ENCODE measurements around the gene TMEM234. TPM values are rescaled to one million over a fixed set of nuclear protein-coding genes. Genes with fewer than 3 reads are reported as not detected.
"Not testable (repeated sequence)": the region's sequence is repeated elsewhere in the genome, so short reads cannot be mapped to it uniquely, and the experiment has no call there.

The TMEM234 gene
- total RNA-seq (2014; rRNA removed; shearing (Covaris generic)), result 6.4 and 8.7 TPM in 2 replicates

DNA sequence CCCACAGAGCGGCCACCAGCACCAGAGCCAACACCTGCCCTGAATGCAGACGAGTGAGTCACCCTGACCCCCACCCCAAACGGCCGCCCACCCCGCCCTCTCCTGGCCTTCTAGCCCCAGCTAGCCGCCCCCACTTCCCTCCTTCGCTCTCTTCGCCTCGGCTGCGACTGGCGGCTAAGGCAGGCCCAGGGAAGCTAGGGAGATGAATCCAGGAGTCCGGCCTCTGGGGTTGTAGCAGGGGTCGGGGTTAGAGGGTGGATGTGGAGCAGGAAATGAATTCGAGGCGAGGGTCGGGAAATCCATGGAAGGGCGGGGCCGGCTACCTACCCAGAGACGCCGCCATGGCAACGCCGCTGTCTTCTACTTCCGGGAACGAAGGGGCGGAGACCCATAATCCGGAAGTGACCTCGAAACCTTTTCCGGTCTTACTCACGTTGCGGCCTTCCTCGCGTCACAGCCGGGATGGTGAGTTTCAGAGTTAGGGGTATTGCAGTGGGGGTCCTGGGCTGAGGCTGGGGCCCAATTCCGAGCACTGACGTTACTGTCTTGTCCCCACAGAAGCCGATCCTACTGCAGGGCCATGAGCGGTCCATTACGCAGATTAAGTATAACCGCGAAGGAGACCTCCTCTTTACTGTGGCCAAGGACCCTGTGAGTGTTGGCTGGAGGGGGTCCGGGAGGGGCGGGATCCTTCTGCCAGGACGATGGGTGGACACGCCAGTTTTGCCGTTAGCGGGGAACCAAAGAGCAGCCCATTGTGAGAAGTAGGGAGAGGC is at the start of gene TMEM234, which contains the start of gene EIF3I:
TSS of gene TMEM234 (minus strand) at position 374 of the 776 bp plus-strand sequence. CDS start at position 343, 31 bp downstream.
TSS of gene EIF3I (plus strand) at position 428 of the 776 bp plus-strand sequence. CDS start at position 463, 35 bp downstream.
- DNase-seq (ENCODE audit: low read depth), result peak; percentile 95

DNA sequence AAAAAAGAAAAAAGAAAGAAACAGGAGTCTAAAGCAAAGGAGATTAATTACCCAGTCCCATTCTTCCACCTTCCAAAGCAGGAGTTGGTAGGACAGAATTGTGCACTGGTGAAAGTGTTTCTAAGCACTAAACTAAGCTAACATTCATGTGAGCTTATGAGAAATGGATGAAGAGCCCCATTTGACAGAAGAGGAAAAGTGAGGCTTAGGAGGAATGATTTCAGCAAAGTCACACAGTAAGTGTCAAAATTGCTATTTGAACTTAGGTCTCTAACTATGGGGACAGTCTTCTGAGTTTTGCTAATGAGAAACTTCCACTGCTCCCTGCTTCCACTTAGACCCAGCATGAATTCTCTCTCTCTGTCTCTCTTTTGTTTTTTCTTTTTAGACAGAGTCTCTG is 47.6 kb upstream of the TMEM234 start:
- no peak for DNase-seq (ENCODE audit: low read depth)

- peak; percentile 56 for DNase-seq (ENCODE audit: low read depth)
Observed at GRCh38 chr1:32266921-32267591, 44.9 kb upstream of the TMEM234 start.

DNA sequence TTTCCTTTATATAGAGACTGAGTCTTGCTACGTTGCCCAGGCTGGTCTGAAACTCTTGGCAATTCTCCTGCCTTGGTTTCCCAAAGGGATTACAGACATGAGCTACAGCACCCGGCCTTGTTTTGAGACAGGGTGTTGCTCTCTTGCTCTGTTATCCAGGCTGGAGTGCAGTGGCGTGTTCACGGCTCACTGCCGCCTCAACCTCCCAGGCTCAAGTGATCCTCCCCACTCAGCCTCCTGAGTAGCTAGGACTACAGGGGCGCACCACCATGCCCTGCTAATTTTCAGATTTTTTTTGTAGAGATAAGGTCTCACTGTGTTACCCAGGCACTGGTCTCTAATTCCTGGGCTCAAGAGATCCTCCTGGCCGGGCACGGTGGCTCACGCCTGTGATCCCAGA is 43.7 kb upstream of the TMEM234 start:
- no peak for DNase-seq (ENCODE audit: low read depth)

- DNase-seq (ENCODE audit: low read depth), result no peak
Observed at GRCh38 chr1:32263744-32264143, 41.6 kb upstream of the TMEM234 start.

DNA sequence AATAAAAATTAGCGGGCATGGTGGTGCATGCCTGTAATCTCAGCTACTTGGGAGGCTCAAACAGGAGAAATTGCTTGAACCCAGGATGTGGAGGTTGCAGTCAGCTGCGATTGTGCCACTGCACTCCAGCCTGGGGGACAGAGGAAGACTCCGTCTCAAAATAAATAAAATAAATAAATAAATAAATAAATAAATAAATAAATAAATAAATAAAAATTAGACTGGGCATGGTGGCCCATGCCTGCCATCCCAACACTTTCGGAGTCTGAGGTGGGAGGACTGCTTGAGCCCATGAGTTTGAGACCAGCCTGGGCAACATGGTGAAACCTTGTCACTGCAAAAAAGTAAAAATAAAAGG is 41.1 kb upstream of the TMEM234 start:
- not testable (repeated sequence) for DNase-seq (ENCODE audit: low read depth)

- no peak for DNase-seq (ENCODE audit: low read depth)
Observed at GRCh38 chr1:32257227-32257508, 35.0 kb upstream of the TMEM234 start.

- no peak for DNase-seq (ENCODE audit: low read depth)
Observed at GRCh38 chr1:32256473-32257226, 34.5 kb upstream of the TMEM234 start.

DNA sequence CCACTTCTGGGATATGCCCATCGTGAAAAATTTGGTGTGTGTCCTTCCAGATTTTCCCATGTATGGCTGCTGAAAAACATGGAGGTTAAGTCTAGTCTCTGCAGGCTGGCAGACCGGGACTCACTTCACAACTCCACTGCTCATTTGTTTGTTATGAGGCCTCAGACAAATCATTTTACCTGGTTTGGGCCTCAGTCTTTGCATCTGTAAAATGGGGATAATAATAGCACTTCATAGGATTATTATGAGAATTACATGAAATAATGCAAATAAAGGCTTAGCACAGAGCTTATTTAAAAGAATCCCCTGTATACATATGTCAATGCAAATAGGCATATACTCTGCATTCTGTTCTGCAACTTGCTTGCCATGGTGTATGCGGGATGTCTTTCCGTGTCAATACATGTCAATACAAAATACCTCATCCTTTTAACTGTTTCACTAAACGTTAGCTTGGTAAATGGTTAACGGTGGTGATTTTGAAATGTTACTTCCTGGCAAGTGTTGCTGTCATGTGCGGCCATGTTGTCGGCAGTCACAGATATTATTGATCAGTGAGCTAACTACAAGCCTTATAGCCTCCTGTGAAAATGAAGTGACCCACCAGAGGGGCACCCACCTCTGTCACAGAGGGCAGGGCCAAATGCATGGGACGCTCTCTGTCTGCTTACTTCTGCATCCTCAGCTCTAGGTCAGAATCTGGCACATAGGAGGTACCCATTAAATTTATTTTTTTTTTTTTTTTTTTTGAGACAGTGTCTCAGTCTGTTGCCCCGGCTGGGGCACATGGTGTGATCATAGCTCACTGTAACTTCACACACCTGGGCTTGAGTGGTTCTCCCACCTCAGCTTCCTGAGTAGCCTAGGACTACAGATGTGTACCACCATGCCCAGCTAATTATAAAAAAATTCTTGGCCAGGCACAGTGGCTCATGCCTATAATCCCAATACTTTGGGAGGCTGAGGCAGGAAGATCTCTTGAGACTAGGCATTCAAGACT is 33.2 kb upstream of the TMEM234 start:
- DNase-seq (ENCODE audit: low read depth), result no peak

- DNase-seq (ENCODE audit: low read depth), result no peak
Observed at GRCh38 chr1:32250893-32251716, 29.0 kb upstream of the TMEM234 start, which contains the start of gene LCK. Gene LCK, plus strand, starts transcription at chr1:32251265. Its CDS starts 23,065 bp downstream, at chr1:32274330.

GRCh38 chr1:32249831-32250525 is 27.8 kb upstream of the TMEM234 start:
- DNase-seq (ENCODE audit: low read depth), result peak; percentile 37

DNA sequence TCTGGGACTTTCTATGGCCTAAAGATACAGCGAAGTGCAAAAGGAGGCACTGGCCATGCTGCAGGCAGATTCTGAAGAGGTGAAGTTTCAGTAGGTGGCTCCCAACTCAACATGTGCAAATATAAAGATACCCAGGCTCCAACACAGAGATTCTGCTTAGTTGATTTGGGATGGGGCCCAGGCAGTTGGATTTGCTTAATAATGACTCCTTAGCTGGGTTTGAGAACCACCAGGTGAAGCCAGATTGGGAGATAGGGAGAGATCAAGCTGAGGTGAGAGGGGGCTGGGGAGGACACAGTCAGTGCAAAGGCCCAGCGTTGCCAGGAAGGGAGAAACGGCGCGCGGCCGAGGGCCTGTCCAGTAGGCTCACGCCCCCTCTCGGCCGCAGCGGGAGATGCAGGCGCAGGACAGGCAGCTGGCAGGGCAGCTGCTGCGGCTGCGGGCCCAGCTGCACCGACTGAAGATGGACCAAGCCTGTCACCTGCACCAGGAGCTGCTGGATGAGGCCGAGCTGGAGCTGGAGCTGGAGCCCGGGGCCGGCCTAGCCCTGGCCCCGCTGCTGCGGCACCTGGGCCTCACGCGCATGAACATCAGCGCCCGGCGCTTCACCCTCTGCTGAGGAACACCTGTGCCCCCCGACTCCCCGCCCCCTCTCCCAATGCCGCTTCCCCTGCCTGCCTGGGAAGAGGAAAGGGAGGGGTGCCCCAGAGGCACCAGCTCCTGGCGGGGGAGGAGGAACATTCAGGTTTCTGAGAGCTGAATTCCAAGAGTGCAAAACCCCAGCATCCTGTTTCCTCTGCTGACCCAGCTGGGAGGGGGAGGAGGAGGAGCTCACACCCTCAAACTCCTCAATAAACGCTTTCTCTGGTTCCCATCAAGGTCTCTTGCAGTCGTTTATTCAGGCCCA is 26.1 kb upstream of the TMEM234 start:
- peak; percentile 79 for DNase-seq (ENCODE audit: low read depth)

- no peak for DNase-seq (ENCODE audit: low read depth)
Observed at GRCh38 chr1:32247452-32247851, 25.3 kb upstream of the TMEM234 start.

- no peak for DNase-seq (ENCODE audit: low read depth)
Observed at GRCh38 chr1:32246888-32247273, 24.7 kb upstream of the TMEM234 start, which contains the start of gene FAM167B. Gene FAM167B, plus strand, starts transcription at chr1:32247222. Its CDS starts 200 bp downstream, at chr1:32247422.

- no peak for DNase-seq (ENCODE audit: low read depth)
Observed at GRCh38 chr1:32242341-32242851, 20.2 kb upstream of the TMEM234 start.

DNA sequence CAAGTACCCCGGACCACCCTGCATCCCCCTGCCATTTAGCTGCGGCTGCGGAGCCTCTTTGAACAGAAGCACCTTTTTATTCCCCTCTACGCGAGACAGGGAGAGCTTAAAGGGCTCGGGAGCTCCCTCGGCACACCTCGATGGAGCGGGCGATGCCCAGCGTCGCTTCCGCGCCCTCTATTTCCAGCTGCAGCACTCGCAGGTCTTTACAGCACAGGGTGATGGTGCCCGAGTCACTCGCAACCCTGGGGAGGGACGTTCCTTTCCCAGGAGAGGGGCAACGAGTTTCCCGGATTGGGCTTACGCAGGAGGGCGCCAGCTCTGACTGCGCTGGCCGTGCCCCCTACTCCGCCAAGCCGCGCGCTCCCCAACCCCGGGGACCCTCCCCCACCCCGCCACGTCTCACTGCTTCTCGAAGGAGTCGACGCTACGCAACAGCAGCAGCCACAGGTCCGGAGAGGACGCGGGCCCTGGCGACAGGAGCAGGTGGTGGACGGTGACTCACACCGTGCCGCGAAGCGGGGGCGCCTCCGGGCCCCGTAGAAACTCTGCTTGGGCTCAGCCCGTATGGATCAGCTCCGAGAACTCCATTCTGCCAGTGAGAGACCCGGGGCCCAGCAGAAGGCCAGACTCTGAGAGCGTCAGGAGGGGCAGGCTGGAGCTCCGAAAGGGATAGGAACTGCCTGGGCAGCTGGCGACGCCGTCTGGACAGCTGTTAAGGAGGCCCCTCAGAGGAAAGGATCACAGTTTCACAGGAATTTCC is 19.0 kb upstream of the TMEM234 start:
- DNase-seq (ENCODE audit: low read depth), result peak; percentile 69

- peak; percentile 72 for DNase-seq (ENCODE audit: low read depth)
Observed at GRCh38 chr1:32240140-32240951, 18.2 kb upstream of the TMEM234 start.

Data from Daoy (cell line).